HG03460 (cell line): ENCODE results near the gene DOP1A.
A peak's percentile ranks its signal among the peaks of the same experiment; 100 is the strongest.
"Not testable (repeated sequence)": the region's sequence is repeated elsewhere in the genome, so short reads cannot be mapped to it uniquely, and the experiment has no call there.

Experiments used
- ATAC-seq: cut with Tn5 transposase; IDR thresholded peaks from one replicate; pipeline ENCODE4 v1.9.1; 2021; ENCODE audit not compliant: unreplicated experiment

DOP1A gene

GRCh38 chr6:83138118-83138722 lies 70.7 kb downstream of the DOP1A start:
- no peak for ATAC-seq

- no peak for ATAC-seq
Measured at GRCh38 chr6:83138758-83139157, 71.3 kb downstream of the DOP1A start.

- ATAC-seq, result no peak
Measured at GRCh38 chr6:83151114-83151513, 83.6 kb downstream of the DOP1A start.

- ATAC-seq, result no peak
Measured at GRCh38 chr6:83152913-83153312, 85.4 kb downstream of the DOP1A start.

- no peak for ATAC-seq
Measured at GRCh38 chr6:83153883-83154521, 86.5 kb downstream of the DOP1A start.

GRCh38 chr6:83155794-83156193 lies 88.3 kb downstream of the DOP1A start:
- ATAC-seq, result no peak

- no peak for ATAC-seq
Measured at GRCh38 chr6:83160167-83160566, 92.7 kb downstream of the DOP1A start.

GRCh38 chr6:83167726-83168278 lies 100.3 kb downstream of the DOP1A start:
- ATAC-seq, result no peak

- ATAC-seq, result no peak
Measured at GRCh38 chr6:83168556-83168955, 101.1 kb downstream of the DOP1A start.

- no peak for ATAC-seq
Measured at GRCh38 chr6:83169106-83169505, 101.6 kb downstream of the DOP1A start.

- no peak for ATAC-seq
Measured at GRCh38 chr6:83169511-83169910, 102.0 kb downstream of the DOP1A start.

GRCh38 chr6:83176246-83176645 lies 108.8 kb downstream of the DOP1A start:
- ATAC-seq, result no peak

- ATAC-seq, result no peak
Measured at GRCh38 chr6:83180426-83180950, 113.0 kb downstream of the DOP1A start.

GRCh38 chr6:83182114-83182513 lies 114.6 kb downstream of the DOP1A start:
- no peak for ATAC-seq

- ATAC-seq, result no peak
Measured at GRCh38 chr6:83183082-83183828, 115.8 kb downstream of the DOP1A start.

- ATAC-seq, result no peak
Measured at GRCh38 chr6:83185096-83185495, 117.6 kb downstream of the DOP1A start.

- no peak for ATAC-seq
Measured at GRCh38 chr6:83188501-83188900, 121.0 kb downstream of the DOP1A start.

- ATAC-seq, result no peak
Measured at GRCh38 chr6:83190626-83191025, 123.2 kb downstream of the DOP1A start.

GRCh38 chr6:83191974-83192373 lies 124.5 kb downstream of the DOP1A start:
- ATAC-seq, result not testable (repeated sequence)

GRCh38 chr6:83192456-83192855 lies 125.0 kb downstream of the DOP1A start:
- no peak for ATAC-seq

- peak; percentile 97 for ATAC-seq
Measured at GRCh38 chr6:83192871-83193746, 125.6 kb downstream of the DOP1A start, which contains the start of the genes PGM3 and RWDD2A. PGM3 (minus strand) TSS chr6:83193265; CDS start chr6:83191012, 2,253 bp downstream. RWDD2A (plus strand) TSS chr6:83193357; CDS start chr6:83194452, 1,095 bp downstream.
